HG02885 (cell line): ENCODE data around the gene RARA.

Experiments used
- ATAC-seq: cut with Tn5 transposase; IDR thresholded peaks from one replicate; pipeline ENCODE4 v1.9.1; 2021; ENCODE audit warnings: mild to moderate bottlenecking; ENCODE audit not compliant: unreplicated experiment, poor library complexity

RARA gene

GRCh38 chr17:40352237-40352778, 43.3 kb downstream of the RARA start:
- ATAC-seq = no peak

- ATAC-seq = no peak
Measured at GRCh38 chr17:40352779-40353394, 43.9 kb downstream of the RARA start.

- ATAC-seq = no peak
Measured at GRCh38 chr17:40354221-40355122, 45.5 kb downstream of the RARA start.

- ATAC-seq = peak; percentile 50
Measured at GRCh38 chr17:40355123-40355803, 46.3 kb downstream of the RARA start.

- ATAC-seq = no peak
Measured at GRCh38 chr17:40355804-40356758, 47.1 kb downstream of the RARA start.

GRCh38 chr17:40356990-40357881, 48.3 kb downstream of the RARA start:
- no peak for ATAC-seq

GRCh38 chr17:40358323-40359038, 49.5 kb downstream of the RARA start:
- no peak for ATAC-seq

- no peak for ATAC-seq
Measured at GRCh38 chr17:40360091-40360490, 51.1 kb downstream of the RARA start.

GRCh38 chr17:40361063-40361924, 52.3 kb downstream of the RARA start:
- ATAC-seq = no peak

- peak; percentile 21 for ATAC-seq
Measured at GRCh38 chr17:40361925-40362695, 53.1 kb downstream of the RARA start.

GRCh38 chr17:40362696-40363110, 53.7 kb downstream of the RARA start:
- peak; percentile 72 for ATAC-seq

- peak; percentile 10 for ATAC-seq
Measured at GRCh38 chr17:40363111-40363827, 54.3 kb downstream of the RARA start.

- ATAC-seq = no peak
Measured at GRCh38 chr17:40364121-40364861, 55.3 kb downstream of the RARA start, which contains the start of gene GJD3. TSS of gene GJD3 (minus strand) at chr17:40364737. CDS start at chr17:40363815, 922 bp downstream.

GRCh38 chr17:40364906-40365305, 55.9 kb downstream of the RARA start:
- no peak for ATAC-seq
